K562 (cell line): Measurements from ENCODE around the gene C6orf47. TPM values are rescaled to one million over a fixed set of nuclear protein-coding genes. Genes with fewer than 3 reads are reported as not detected.

Experiments used
- CAMTA2 ChIP-seq: fragments of 250-450 bp; sonication (Bioruptor Pico); conservative IDR thresholded peaks from 2 replicates; pipeline ENCODE4 v1.5.1; 2022
- CBX3 ChIP-seq, 2 experiments: IDR thresholded peaks; 1 replicate in 1 of 2; 2 replicates in 1 of 2; pipeline ENCODE4 v1.6.1; 2012; ENCODE audit warnings: inconsistent platforms in 2 of 2, low read length in 2 of 2, borderline replicate concordance in 1 of 2, control low read depth in 1 of 2
- CCNT2 ChIP-seq: IDR thresholded peaks from 2 replicates; pipeline ENCODE4 v1.6.1; 2011; ENCODE audit warnings: borderline replicate concordance, low read depth, mild to moderate bottlenecking, moderate library complexity, mixed read lengths, low read length; ENCODE audit not compliant: insufficient read length; ENCODE audit errors: extremely low read depth
- E2F3 ChIP-seq: fragments of 250-450 bp; sonication (Bioruptor Pico); IDR thresholded peaks from 2 replicates; pipeline ENCODE4 v1.4.0; 2020; ENCODE audit warnings: mild to moderate bottlenecking
- ELF4 ChIP-seq: fragments of 450-650 bp; formaldehyde crosslinking; IDR thresholded peaks from 2 replicates; pipeline ENCODE4 v1.4.0; 2022; ENCODE audit warnings: missing genetic modification characterization
- KAT7 ChIP-seq: sonication (generic); formaldehyde crosslinking; IDR thresholded peaks from 2 replicates; pipeline ENCODE4 v1.8.0; 2022; ENCODE audit warnings: missing genetic modification reagents, mild to moderate bottlenecking, borderline replicate concordance
- KLF10 ChIP-seq: fragments of 250-450 bp; sonication (Bioruptor Pico); IDR thresholded peaks from 2 replicates; pipeline ENCODE4 v1.6.1; 2021; ENCODE audit warnings: matching md5 sums
- KLF6 ChIP-seq: fragments of 250-450 bp; sonication (Bioruptor Pico); IDR thresholded peaks from 2 replicates; pipeline ENCODE4 v1.4.0; 2020; ENCODE audit warnings: mild to moderate bottlenecking, moderate library complexity, borderline replicate concordance
- LCOR ChIP-seq: sonication (generic); formaldehyde crosslinking; IDR thresholded peaks from 2 replicates; pipeline ENCODE4 v1.8.0; 2022; ENCODE audit warnings: mild to moderate bottlenecking, missing genetic modification reagents
- MAZ ChIP-seq, 2 experiments: fragments of 450-650 bp in 1 of 2; sonication (generic) in 1 of 2; formaldehyde crosslinking; IDR thresholded peaks in 1 of 2; conservative IDR thresholded peaks in 1 of 2; 2 replicates each; pipeline versions ENCODE4 v1.4.0 to v1.5.0; 2020; ENCODE audit warnings: mild to moderate bottlenecking in 1 of 2, missing genetic modification reagents in 1 of 2
- MYNN ChIP-seq, 2 experiments: sonication (generic); formaldehyde crosslinking in 1 of 2; IDR thresholded peaks; 2 replicates each; pipeline versions ENCODE4 v1.5.0 to v1.6.1; 2016 to 2020; ENCODE audit warnings: antibody characterized with exemption in 1 of 2, missing genetic modification reagents in 1 of 2
- NBN ChIP-seq: fragments of 450-650 bp; IDR thresholded peaks from 2 replicates; pipeline ENCODE4 v1.6.1; 2016; ENCODE audit warnings: low read depth, mild to moderate bottlenecking
- NCOA4 ChIP-seq: fragments of 450-650 bp; IDR thresholded peaks from 2 replicates; pipeline ENCODE4 v1.6.1; 2018; ENCODE audit warnings: mild to moderate bottlenecking; ENCODE audit not compliant: partially characterized antibody
- NEUROD1 ChIP-seq: fragments of 150-350 bp; IDR thresholded peaks from 2 replicates; pipeline ENCODE4 v1.6.1; 2014; ENCODE audit warnings: borderline replicate concordance, low read length, low read depth; ENCODE audit not compliant: partially characterized antibody
- PHF20 ChIP-seq: fragments of 450-650 bp; IDR thresholded peaks from 2 replicates; pipeline ENCODE4 v1.6.1; 2018; ENCODE audit not compliant: partially characterized antibody
- POLR2H ChIP-seq: IDR thresholded peaks from 2 replicates; pipeline ENCODE4 v1.6.1; 2016; ENCODE audit warnings: missing genetic modification characterization, low read depth, mild to moderate bottlenecking, control low read depth, missing compliant biosample characterization, moderate library complexity
- RAD21 ChIP-seq, 2 experiments: fragments of 250-450 bp in 1 of 2; fragments of 450-650 bp in 1 of 2; sonication (Bioruptor Pico) in 1 of 2; formaldehyde crosslinking in 1 of 2; IDR thresholded peaks in 1 of 2; conservative IDR thresholded peaks in 1 of 2; 2 replicates each; pipeline versions ENCODE4 v1.4.0 to v1.8.0; 2020 to 2022; ENCODE audit warnings: mild to moderate bottlenecking in 2 of 2, moderate library complexity in 1 of 2
- RBFOX2 ChIP-seq: fragments of 200-400 bp; formaldehyde crosslinking; IDR thresholded peaks from 2 replicates; pipeline ENCODE4 v1.6.1; 2017; ENCODE audit warnings: low read depth, mild to moderate bottlenecking, low read length, moderate library complexity
- STAT5A ChIP-seq: IDR thresholded peaks from 2 replicates; pipeline ENCODE4 v1.6.1; 2012; ENCODE audit warnings: low read length, inconsistent platforms, borderline replicate concordance
- TAF15 ChIP-seq: fragments of 200-400 bp; formaldehyde crosslinking; IDR thresholded peaks from 2 replicates; pipeline ENCODE4 v1.6.1; 2017; ENCODE audit warnings: mild to moderate bottlenecking, low read depth, low read length, moderate library complexity
- THRAP3 ChIP-seq: fragments of 450-650 bp; IDR thresholded peaks from 2 replicates; pipeline ENCODE4 v1.6.1; 2016; ENCODE audit warnings: mild to moderate bottlenecking, inconsistent platforms, borderline replicate concordance
- ZNF696 ChIP-seq: fragments of 250-450 bp; sonication (Bioruptor Pico); conservative IDR thresholded peaks from 2 replicates; pipeline ENCODE4 v1.4.0; 2020; ENCODE audit warnings: mild to moderate bottlenecking, moderate library complexity
- polyA plus RNA-seq, 8 experiments: library from polyadenylated mRNA; depleted of rRNA in 4 of 8; stranded (reverse) in 5 of 8; unstranded in 3 of 8; fragments of >200 nt; fragmentation: Nextera tagmentation in 2 of 8; fragmentation: Illumina TruSeq in 1 of 8; extraction: Ambion mirVana in 2 of 8; extraction: Trizol in 1 of 8; gene quantifications; 2 replicates each; pipeline versions ENCODE4 v1.2.1 to v1.2.3, GENCODE V29; 2011 to 2014; ENCODE audit warnings: inconsistent platforms in 1 of 8, missing spikeins in 1 of 8
- total RNA-seq, 7 experiments: library from RNA; depleted of rRNA in 6 of 7; stranded (reverse); fragments of >200 nt in 6 of 7; fragmentation: Illumina TruSeq in 2 of 7; extraction: Trizol in 2 of 7; gene quantifications; 2 replicates each; pipeline versions ENCODE4 v1.2.1 to v1.2.3, GENCODE V29; 2011 to 2021; ENCODE audit warnings: low replicate concordance in 1 of 7
- TF ChIP-seq, protein P1 (sequence below): sonication (generic); formaldehyde crosslinking; IDR thresholded peaks from 2 replicates; pipeline ENCODE4 v1.8.1; 2023; ENCODE audit warnings: mild to moderate bottlenecking, missing genetic modification reagents
- TF ChIP-seq, protein P2 (sequence below): fragments of 450-650 bp; formaldehyde crosslinking; IDR thresholded peaks from 2 replicates; pipeline ENCODE4 v1.4.0; 2022; ENCODE audit warnings: mild to moderate bottlenecking, moderate library complexity

Gene C6orf47
- total and polyA plus RNA-seq, 9 of the 15 experiments (the other 6 are each of a cell fraction or from before 2014, with no cell fraction given), result 0.14 to 43.8 (median 27.0) TPM

DNA sequence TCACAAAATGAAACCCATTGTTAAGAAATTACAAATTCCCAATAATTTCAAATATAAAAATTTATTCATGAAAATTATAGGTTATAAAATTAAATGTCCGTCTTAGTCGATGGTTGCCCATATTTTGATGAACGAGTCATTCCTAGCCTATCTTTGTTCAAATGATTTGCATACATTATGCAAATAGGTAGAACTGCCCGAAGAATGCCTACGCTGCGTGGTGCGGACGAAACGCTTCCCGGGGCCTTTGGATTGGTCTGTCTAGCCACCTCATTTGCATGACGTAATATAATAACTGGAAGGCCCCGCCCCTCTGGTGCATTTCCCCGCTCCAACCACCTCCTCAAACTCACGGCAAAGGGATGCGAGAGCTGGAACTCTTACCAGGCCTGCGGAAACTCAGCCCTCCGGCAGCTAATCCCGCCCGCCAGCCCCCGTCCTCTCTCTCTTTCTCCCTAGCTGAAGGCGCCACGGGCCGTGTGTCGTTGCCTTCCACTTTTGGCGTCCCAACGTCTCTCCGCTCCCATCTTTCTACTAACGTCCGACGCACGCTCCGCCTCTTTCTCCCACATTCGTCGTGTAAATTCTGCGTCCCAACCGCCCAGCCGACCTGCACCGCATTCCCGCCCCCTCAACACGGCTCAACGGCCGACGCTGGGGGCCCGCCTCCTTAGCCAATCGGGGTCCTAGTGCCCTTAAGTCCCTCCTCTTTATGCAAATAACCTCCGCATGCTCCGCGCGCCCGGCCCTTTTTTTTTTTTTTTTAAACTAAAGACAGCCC is 40.6 kb downstream of the C6orf47 start (continued):
- TF ChIP-seq NBN, result peak; percentile 94
- TF ChIP-seq POLR2H (tag), result peak; percentile 96
- no peak for TF ChIP-seq KLF10 (CRISPR knock-in tag)
- TF ChIP-seq E2F3 (CRISPR knock-in tag), result peak; percentile 83
- TF ChIP-seq KLF6 (CRISPR knock-in tag), result peak; percentile 80; the same call in 1 of the 2 replicates
- TF ChIP-seq TAF15, result no peak
- TF ChIP-seq RBFOX2, result peak; percentile 87
- TF ChIP-seq CBX3 (IDR thresholded peaks at IDR 0.05; ENCODE audit: borderline replicate concordance in 1 of 2, low read length in 2 of 2), result peak in 1 of 2 experiments; percentile 58; a peak in 1 of 3 replicates
- TF ChIP-seq, protein P1, sequence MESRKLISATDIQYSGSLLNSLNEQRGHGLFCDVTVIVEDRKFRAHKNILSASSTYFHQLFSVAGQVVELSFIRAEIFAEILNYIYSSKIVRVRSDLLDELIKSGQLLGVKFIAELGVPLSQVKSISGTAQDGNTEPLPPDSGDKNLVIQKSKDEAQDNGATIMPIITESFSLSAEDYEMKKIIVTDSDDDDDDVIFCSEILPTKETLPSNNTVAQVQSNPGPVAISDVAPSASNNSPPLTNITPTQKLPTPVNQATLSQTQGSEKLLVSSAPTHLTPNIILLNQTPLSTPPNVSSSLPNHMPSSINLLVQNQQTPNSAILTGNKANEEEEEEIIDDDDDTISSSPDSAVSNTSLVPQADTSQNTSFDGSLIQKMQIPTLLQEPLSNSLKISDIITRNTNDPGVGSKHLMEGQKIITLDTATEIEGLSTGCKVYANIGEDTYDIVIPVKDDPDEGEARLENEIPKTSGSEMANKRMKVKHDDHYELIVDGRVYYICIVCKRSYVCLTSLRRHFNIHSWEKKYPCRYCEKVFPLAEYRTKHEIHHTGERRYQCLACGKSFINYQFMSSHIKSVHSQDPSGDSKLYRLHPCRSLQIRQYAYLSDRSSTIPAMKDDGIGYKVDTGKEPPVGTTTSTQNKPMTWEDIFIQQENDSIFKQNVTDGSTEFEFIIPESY, result no peak; the same call in 1 of the 2 replicates
- peak; percentile 96 for TF ChIP-seq ELF4 (CRISPR knock-in tag)
- no peak for TF ChIP-seq ZNF696 (CRISPR knock-in tag)
- TF ChIP-seq PHF20, result peak; percentile 87
- TF ChIP-seq MAZ (CRISPR knock-in tag; conservative IDR thresholded peaks at IDR 0.05 in 1 of 2, IDR thresholded peaks at IDR 0.05 in 1 of 2), result no peak; a peak in 2 of 4 replicates
- peak; percentile 71 for TF ChIP-seq CCNT2
- TF ChIP-seq LCOR (CRISPR knock-in tag), result peak; percentile 79; the same call in 1 of the 2 replicates
- TF ChIP-seq NCOA4, result no peak
- TF ChIP-seq RAD21 (CRISPR knock-in tag; conservative IDR thresholded peaks at IDR 0.05 in 1 of 2, IDR thresholded peaks at IDR 0.05 in 1 of 2), result peak in 1 of 2 experiments; percentile 18; a peak in 1 of 4 replicates
- TF ChIP-seq CAMTA2 (CRISPR knock-in tag), result 0 out of 2 replicates have a peak, but pooled peaks have one; percentile 25
- TF ChIP-seq, protein P2, sequence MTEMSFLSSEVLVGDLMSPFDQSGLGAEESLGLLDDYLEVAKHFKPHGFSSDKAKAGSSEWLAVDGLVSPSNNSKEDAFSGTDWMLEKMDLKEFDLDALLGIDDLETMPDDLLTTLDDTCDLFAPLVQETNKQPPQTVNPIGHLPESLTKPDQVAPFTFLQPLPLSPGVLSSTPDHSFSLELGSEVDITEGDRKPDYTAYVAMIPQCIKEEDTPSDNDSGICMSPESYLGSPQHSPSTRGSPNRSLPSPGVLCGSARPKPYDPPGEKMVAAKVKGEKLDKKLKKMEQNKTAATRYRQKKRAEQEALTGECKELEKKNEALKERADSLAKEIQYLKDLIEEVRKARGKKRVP (CRISPR knock-in tag), result peak; percentile 91
- TF ChIP-seq NEUROD1, result no peak
- peak; percentile 11; the same call in 1 of the 2 replicates for TF ChIP-seq MYNN (IDR thresholded peaks at IDR 0.05)
- no peak for TF ChIP-seq MYNN (CRISPR knock-in tag; IDR thresholded peaks at IDR 0.05)
- no peak for TF ChIP-seq KAT7 (CRISPR knock-in tag)
- no peak for TF ChIP-seq THRAP3
- no peak for TF ChIP-seq STAT5A
